K562 treated with DMSO at 1 percent for 4 hours (cell line): Measurements from ENCODE around the gene KIF11. TPM values are rescaled to one million over a fixed set of nuclear protein-coding genes. Genes with fewer than 3 reads are reported as not detected.

ENCODE experiments used
- total RNA-seq: library from RNA; unstranded; fragments of 300-600 nt; gene quantifications from 2 replicates; pipeline ENCODE4 v1.2.3, GENCODE V29; 2022; ENCODE audit not compliant: insufficient read depth

KIF11 gene
- 13.1 and 18.5 TPM in 2 replicates for total RNA-seq

DNA sequence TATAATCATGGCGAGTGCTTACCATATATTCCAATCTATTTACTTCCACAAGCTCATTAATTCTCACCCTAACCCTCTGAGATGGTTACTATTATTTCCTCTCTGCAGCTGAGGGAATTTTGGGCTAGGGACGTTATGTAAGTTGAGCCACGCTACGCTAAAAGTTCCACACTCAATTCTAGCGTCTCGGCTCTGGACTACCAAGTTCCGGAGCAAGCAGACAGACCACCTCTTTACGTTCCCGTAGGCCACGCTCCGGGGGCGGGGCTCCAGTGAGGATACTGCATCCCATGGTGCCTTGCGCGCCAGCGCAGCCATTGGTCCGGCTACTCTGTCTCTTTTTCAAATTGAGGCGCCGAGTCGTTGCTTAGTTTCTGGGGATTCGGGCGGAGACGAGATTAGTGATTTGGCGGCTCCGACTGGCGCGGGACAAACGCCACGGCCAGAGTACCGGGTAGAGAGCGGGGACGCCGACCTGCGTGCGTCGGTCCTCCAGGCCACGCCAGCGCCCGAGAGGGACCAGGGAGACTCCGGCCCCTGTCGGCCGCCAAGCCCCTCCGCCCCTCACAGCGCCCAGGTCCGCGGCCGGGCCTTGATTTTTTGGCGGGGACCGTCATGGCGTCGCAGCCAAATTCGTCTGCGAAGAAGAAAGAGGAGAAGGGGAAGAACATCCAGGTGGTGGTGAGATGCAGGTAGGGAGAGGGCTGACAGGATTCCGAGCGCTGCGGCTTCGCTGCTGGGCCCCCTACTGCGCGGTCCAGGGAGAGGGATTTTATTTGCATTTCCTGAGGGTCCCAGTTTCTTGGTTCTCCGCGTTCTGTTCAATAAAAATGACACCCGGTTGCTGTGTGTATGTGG, at the start of gene KIF11:
Gene KIF11, plus strand, starts transcription at position 370 of the 858 bp plus-strand sequence. Its CDS starts 246 bp downstream, at position 616.

GRCh38 chr10:92573798-92574547, 19.0 kb upstream of the KIF11 start, which contains the start of gene IDE:
IDE (minus strand) TSS chr10:92574093; CDS start chr10:92574019, 74 bp downstream.

GRCh38 chr10:92689663-92690210, 96.8 kb downstream of the KIF11 start, which contains the start of gene HHEX:
HHEX (plus strand) TSS chr10:92689955; CDS start chr10:92689987, 32 bp downstream.

Other genes starting within 250 kb of the KIF11 start
- gene IDE, start 19.0 kb upstream of the KIF11 start, total RNA-seq: 10.8 and 16.4 TPM in 2 replicates
- gene HHEX, start 96.8 kb downstream of the KIF11 start, total RNA-seq: 26.8 and 43.6 TPM in 2 replicates